Measurements from ENCODE around the gene GNRHR.
"Not testable (repeated sequence)": the region's sequence is repeated elsewhere in the genome, so short reads cannot be mapped to it uniquely, and the experiment has no call there.

Gene GNRHR

DNA sequence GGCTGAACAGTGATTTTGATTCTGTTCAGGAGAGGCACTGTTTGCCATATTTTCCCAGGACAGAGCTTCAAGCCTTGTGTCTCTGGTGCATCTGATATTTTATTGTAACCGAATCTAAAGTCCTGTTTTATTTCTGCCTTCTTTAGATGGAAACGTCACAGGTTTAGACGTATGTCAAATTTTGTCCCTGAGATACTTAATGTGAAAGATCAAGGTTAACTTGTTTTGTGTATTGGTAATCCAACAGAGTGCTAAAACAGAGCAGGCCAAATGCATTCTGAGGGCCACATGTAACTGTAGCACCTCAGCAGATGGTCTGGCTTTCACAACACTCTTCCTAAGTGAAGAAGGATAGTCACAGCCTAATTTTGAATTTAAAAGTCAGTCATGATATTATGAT is at the start of gene GNRHR:
GNRHR (minus strand) TSS at position 101 of the 400 bp plus-strand sequence; CDS start at position 48, 53 bp downstream.
- no peak for DNase-seq

- no peak for DNase-seq
Observed at GRCh38 chr4:67796810-67797209, 42.6 kb upstream of the GNRHR start.

DNA sequence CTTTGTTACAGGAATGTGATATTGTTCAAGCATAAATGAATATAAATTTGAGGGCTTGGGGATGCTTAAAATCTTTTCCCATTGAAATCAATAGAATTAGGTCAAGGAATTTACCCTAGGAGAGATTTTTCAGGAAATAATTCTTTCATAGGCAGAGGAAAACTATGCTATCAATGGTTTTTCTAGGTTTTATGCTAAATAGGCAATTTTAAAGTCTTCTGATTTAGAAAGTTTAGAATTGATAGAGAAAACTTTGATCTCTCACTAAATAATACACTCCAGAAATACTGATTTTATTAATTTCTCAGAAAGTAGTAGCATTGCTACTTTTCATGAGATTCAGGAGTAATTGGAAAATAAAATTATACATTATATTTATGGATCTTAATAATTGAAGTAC is 36.5 kb upstream of the GNRHR start:
- no peak for DNase-seq

GRCh38 chr4:67787311-67787710 is 33.1 kb upstream of the GNRHR start:
- no peak for DNase-seq

DNA sequence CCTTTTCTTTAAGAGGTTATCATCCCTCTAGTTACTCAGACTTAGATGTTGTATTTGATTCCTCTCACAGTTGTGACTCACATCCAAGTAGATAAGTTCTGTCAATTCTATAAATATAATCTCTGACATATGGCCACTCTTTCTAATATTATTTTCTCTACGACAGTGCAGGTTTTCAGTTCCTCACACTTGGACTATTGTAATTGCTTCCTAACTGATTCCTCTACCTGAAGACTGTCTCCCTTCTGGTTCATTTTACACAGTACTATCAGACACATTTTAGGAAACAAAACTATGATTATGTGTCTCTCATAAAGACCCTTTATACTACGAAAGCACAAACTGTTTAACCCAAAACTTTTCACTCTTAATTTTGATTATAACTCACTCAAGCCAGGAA is 31.3 kb upstream of the GNRHR start:
- DNase-seq, result no peak

GRCh38 chr4:67779631-67780030 is 25.4 kb upstream of the GNRHR start:
- no peak for DNase-seq

DNA sequence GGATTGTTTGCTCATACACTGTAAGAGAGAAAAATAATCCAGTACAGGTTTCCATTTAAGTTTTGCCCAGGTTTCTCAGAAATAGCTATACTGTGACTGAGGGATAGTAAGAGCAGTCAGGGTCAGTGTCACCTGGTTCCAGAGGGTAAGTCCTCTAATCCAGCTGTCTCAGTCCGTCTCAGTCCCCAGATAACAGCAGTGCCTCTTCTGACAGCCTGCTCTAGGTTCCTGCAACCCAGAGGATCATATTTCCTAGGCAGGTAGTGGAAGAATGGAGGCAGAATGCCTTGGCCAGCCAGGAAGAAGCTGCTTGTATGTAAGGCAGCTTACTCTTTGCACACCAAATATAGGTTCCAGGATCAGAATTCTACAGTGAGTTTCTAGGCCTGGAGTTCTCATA is 22.6 kb upstream of the GNRHR start:
- DNase-seq, result no peak

DNA sequence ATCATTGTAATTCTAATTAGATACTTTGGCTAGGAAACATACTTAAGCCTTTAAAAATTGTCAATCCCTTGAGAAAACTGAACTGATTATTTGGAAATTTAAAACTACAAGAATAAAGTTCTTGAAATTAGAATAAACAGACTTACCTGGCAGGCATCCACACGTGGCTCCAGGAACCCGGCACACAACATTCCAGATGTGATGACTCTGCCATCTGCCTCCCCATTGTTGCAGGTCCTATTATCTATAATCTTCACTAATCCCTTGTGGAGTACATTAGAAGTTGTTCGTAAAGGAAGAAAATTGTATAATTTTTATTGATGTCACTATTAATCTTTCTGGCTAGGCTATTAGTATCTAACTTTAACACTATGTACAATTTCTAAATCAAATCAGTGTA is 16.2 kb upstream of the GNRHR start:
- DNase-seq, result no peak

DNA sequence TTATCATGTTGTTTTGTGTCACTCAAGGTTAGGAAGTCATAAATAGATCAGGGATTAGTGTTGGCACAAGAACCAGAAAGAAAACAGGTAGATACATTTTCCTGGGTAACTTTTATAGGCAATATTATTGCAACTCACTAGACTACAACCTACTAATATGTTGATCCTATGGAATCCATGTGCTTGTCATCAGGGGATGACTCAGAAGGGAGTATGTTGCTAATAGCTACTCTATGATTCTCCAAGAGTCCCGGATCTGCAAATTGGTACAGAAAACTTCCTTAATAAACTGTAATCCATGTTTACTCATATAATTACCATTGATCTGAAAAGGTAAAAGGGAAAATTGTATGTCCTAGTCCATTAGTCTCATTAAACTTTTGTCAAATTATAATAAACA is 11.7 kb upstream of the GNRHR start:
- DNase-seq, result no peak

DNA sequence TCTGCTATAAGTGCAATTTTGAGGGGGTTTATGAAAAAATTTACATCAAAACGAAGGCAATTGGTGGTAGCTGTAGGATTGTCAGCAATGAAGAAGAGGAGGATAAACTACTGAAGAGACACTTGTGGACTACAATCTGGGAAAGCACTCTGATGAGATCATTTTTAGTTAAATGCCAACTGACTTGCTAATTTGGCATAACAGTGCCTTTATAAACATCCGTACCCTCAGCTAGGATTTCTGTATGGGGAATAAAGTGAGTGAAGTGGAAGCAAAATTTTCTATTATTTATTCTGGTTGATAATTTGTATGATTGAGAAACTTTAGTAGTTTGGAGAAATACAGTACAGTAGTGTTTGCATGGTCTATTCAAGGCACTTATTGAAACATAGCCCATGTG is 11.2 kb upstream of the GNRHR start:
- no peak for DNase-seq

DNA sequence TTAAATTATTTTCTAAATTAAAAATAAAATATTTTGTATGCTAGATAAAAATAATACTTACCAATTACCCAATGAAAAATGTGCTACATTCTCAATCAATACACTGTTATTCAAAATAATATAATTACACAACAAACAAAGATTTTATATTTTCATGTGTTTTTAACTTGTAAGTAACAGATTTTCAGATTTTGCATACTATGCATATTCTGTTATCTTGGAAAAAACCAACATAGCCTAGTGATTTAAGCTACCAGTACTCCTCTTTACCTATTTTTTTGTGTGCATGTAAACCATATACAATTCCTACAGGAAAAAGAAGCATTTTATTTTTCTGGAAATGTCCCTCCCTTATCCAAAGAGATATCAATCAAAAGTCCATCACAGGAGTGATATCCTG is 10.0 kb upstream of the GNRHR start:
- no peak for DNase-seq

DNA sequence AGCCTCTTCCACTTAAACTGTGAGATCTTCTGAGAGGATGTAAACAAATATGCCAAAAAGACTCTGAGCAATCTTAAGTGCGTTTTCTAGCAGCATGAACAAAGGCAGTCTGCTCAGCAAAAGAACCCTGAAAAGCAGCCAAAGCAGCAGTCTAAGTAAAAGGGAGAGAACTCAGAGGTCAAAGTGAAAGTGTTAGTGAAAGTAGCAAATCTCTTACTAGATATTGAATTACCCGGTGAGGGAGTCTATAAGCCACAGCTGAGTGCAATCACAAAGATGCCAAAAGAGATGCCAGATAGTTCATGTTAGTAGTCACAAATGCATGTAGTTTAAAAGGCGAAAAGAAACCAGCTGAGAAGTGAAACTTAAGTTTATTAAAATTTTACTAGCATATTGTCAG is 7.9 kb upstream of the GNRHR start:
- DNase-seq, result no peak

GRCh38 chr4:67756991-67757390 is 2.8 kb upstream of the GNRHR start:
- DNase-seq, result not testable (repeated sequence)

- no peak for DNase-seq
Observed at GRCh38 chr4:67755974-67756373, 1.8 kb upstream of the GNRHR start.

GRCh38 chr4:67751260-67751659 is 2.9 kb downstream of the GNRHR start:
- DNase-seq, result no peak

GRCh38 chr4:67750691-67751090 is 3.5 kb downstream of the GNRHR start:
- no peak for DNase-seq

GRCh38 chr4:67749286-67749685 is 4.9 kb downstream of the GNRHR start:
- no peak for DNase-seq

DNA sequence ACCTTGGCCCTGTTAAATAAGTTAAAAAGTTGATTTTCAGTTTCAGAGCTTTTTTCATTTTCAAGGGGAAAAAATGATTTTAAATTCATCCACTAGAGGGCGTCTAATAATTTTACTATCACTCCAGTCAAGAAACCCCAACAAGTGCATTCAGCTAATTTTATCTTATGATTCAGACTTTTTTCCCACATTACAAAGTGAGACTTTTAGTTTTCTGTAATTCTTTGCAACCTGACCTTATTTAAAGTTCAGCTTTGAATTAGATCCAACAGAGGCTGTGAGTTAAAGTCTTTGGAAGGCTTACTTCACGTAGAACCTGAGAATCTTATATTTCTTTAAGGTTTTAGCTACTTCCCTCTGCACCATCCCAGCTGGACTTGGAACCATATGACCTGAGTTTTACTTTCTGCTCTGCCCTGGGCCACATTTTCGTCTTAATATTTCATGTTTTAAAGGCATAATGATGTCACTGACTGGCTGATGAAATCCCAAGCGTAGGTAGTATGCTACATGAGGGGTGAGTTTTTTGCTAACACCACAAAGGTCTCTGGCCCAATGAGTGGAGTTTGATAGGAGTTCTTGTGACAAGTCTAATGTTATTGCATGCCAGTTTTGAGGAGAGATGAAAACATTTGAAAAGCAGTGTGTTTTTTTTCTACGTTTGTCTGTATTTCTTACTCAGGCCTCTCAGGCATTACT is 7.2 kb downstream of the GNRHR start:
- DNase-seq, result peak; percentile 83

DNA sequence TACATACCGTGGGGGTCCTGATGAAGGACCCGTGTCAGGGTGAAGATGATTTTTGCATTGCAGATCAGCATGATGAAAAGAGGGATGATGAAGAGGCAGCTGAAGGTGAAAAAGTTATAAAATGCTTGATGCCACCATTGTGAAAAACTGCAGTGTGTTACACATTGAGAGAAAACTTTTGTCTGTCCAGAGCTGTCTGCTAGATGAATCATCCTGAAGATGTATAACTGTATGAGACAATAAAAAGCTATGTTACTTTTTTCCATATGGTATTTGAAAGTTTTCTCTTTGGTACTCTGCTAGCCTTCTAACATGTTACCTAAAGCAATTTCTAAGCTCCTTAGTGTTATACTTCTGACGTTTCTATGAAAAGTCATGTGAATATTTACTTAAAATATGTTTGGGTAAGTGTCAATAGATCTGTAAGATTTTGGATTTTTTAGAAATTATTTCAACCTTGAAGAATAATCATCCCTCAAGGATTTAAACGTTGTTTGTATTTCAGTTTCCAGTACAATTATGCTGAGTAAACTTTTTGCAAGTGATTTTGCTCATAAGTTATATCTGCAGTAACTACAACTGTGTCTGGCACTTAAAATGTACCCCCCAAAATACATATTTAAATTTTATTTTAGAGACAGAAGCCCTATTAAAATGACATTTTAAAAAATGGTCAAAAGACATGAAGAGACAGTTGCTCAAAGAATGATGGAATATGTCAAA is 9.5 kb downstream of the GNRHR start:
- DNase-seq, result no peak

DNA sequence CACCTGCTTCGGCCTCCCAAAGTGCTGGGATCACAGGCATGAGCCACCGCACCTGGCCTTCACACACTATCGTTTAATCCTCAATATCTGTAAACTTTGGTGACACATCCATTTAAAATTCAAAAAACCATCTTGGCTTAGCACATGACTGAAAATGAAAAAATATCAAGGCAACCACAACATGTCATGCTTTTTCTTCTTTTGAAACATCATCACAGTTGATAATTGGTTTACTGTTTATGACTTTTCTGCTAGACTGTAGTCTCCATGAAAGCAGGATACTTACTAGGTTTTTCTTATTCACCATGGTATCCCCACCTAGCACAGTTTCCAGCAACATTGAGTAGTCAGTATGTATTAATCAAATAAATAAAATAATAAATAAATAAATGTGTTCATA is 11.0 kb downstream of the GNRHR start:
- no peak for DNase-seq

- DNase-seq, result no peak
Observed at GRCh38 chr4:67736262-67736661, 17.9 kb downstream of the GNRHR start.

DNA sequence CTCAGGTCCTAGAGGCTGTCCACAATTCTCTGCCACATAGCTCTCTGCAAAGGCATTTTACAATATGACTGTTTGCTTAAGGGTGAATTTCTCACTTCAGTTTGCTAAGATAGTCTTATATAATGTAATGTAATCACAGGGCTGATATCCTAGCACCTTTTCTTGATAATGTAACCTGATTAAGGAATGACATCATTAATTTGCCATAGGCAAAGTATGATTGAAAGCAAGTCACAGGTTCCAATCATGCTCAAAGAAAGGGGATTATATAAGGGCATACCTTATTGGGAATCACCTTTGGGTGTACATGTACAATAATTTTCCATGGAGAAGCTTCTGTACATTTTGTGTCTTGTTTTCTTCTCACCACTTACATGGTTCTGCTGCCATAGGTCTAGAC is 18.9 kb downstream of the GNRHR start:
- no peak for DNase-seq

GRCh38 chr4:67730511-67730910 is 23.7 kb downstream of the GNRHR start:
- DNase-seq, result not testable (repeated sequence)

DNA sequence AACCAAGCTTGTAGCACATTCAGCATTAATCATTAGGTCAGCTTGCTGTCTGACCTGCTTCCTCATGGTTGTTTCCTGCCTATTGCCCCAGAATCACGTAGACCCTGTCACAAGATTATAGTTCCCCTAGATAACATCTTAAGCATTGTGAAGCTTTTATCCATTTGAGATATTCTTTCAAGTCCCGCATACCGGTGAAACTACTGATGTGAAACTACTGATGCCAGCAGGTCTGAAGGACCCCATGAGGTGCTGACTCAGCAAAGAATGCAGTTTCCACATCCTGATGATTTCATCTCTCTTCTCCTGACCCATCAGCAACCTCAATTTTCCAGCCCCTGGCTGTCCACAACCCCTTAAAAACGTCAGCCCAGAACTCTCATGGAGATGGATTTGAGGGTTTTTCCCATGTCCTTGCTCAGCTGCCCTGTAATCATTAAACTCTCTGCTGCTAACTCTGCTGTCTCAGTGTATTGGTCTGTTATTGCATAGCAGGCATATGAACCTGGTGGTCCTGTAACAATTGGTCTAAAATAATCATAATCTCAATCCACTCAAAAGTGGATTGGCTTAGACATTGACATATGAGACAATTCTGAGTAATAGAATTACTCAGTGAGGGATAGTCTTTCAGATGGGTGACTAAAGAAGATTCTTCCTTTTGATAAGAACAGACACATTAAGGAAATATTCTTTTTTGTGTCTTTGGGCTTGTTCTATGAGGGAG is 26.9 kb downstream of the GNRHR start:
- DNase-seq, result peak; percentile 17
